ENCODE results near the gene WWP2.
A peak's percentile ranks its signal among the peaks of the same experiment; 100 is the strongest.

WWP2 gene

DNA sequence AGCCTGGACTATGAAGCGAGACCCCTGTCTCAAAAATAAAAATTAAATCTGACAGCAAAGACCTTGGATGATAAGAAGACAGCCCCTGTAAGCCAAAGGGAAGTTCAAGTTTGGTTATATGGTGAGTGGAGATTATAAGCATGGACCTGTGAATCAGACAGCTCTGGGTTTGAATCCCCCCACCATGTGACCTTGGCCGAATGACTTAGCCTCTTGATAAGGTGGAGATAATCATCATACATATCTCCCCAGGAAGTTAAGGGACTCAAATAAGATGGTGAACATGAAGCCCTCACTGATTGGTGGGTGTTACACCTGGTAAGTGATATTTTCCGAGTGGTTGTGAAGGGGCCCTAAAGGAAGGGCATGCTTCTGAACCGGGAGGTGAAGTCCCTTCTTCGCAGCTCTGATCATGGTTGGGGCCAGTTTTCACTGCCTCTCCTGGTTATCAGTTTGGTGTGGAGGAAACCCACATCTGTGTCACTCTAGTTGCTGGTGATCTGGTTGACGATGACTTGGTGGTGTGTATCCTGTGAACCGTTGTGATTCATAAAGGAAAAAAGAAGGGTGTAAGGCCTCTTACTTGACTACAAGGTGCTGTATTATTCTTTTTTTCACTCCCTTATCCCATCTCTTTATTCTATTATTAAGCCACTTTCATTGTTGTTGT lies 127.3 kb downstream of the WWP2 start:
- Mint-ChIP-seq H3K27ac (peak overlapping the region; percentile 95 to 97 (median 97)), H3K9me3 (no peaks in the 10 kb centered on the region), H3K36me3 (ENCODE audit: low read depth) (peaks cover 42% of the 10 kb centered on the region), H3K27me3 (ENCODE audit: low read depth) (no peaks in the 10 kb centered on the region), H3K4me3 (no peak overlapping the region), H3K4me1 (peaks cover 28% of the 10 kb centered on the region)
- TF ChIP-seq, protein P1, sequence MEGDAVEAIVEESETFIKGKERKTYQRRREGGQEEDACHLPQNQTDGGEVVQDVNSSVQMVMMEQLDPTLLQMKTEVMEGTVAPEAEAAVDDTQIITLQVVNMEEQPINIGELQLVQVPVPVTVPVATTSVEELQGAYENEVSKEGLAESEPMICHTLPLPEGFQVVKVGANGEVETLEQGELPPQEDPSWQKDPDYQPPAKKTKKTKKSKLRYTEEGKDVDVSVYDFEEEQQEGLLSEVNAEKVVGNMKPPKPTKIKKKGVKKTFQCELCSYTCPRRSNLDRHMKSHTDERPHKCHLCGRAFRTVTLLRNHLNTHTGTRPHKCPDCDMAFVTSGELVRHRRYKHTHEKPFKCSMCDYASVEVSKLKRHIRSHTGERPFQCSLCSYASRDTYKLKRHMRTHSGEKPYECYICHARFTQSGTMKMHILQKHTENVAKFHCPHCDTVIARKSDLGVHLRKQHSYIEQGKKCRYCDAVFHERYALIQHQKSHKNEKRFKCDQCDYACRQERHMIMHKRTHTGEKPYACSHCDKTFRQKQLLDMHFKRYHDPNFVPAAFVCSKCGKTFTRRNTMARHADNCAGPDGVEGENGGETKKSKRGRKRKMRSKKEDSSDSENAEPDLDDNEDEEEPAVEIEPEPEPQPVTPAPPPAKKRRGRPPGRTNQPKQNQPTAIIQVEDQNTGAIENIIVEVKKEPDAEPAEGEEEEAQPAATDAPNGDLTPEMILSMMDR (IDR thresholded peaks at IDR 0.05; ENCODE audit: unreplicated experiment in 3 of 3), result no peak

DNA sequence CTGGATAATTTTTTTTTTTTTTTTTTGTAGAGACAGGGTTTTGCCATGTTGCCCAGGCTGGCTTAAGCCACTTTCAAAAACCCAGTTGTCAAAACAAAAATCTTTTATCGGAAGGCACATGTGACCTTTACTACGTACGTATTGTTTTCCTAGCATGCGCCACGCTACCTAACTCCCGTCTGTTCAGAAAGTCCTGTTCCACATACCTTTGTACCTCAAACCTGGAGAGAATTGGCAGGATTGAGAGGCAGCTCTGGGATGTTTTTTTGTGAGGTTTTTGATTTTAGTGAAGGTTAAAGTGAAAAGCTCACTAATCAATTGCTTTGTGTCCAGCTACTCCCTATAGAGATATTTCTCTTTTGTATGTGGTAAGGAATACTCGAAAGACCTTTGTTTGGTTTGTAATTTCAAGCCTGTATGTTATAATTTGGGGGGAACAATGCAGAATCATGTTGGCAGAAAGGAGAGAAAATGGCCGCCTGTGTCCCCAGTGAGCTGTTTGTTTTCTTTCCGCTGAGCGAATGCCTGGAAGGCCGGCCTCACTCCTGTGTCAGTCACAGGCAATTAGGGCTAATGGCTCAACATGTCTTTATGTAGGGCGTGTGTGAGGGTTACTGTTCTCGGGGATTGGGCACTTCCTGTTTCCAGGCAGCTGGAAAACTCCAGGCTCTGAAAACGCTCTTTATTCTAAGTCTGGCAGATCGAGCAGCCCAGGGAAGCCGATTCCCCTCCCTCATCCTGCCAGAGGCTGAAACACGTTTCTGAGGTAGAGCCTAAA lies 128.2 kb downstream of the WWP2 start:
- H3K27me3 Mint-ChIP-seq (ENCODE audit: low read depth), result no peaks in the 10 kb centered on the region
- H3K9me3 Mint-ChIP-seq, result no peaks in the 10 kb centered on the region
- H3K4me3 Mint-ChIP-seq, result peak overlapping the region; percentile 27 to 51 (median 35)
- TF ChIP-seq, protein P1 (IDR thresholded peaks at IDR 0.05; ENCODE audit: unreplicated experiment in 3 of 3), result no peak
- peaks cover 28% of the 10 kb centered on the region for H3K4me1 Mint-ChIP-seq
- peak overlapping the region; percentile 95 to 97 (median 97) for H3K27ac Mint-ChIP-seq
- H3K36me3 Mint-ChIP-seq (ENCODE audit: low read depth), result peaks cover 36% of the 10 kb centered on the region

DNA sequence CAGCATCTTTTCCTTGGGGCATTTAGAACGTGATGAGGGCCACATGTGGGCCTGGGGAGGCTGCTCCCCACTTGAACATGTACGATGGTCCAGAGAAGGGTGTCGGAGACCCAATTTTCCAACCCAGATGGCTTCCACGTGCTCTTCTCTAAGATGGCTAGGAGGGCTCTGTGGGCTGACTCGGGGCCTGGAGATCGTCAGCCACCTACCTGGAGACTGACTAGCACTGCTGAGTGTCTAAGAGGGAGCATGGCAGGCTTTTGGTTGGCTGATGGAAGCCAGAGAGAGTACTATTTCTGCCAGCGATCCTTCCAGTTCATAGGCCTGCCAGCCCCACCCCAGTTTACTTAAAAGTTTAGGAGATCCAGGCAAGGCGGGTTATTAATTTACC lies 128.8 kb downstream of the WWP2 start:
- Mint-ChIP-seq H3K27me3 (ENCODE audit: low read depth) (no peaks in the 10 kb centered on the region), H3K4me3 (peak overlapping the region in 1 of 3 experiments; percentile 51), H3K9me3 (no peaks in the 10 kb centered on the region), H3K4me1 (peaks cover 28% of the 10 kb centered on the region), H3K36me3 (ENCODE audit: low read depth) (peaks cover 30% of the 10 kb centered on the region), H3K27ac (peak overlapping the region; percentile 95 to 97 (median 97))
- TF ChIP-seq, protein P1 (IDR thresholded peaks at IDR 0.05; ENCODE audit: unreplicated experiment in 3 of 3), result no peak

DNA sequence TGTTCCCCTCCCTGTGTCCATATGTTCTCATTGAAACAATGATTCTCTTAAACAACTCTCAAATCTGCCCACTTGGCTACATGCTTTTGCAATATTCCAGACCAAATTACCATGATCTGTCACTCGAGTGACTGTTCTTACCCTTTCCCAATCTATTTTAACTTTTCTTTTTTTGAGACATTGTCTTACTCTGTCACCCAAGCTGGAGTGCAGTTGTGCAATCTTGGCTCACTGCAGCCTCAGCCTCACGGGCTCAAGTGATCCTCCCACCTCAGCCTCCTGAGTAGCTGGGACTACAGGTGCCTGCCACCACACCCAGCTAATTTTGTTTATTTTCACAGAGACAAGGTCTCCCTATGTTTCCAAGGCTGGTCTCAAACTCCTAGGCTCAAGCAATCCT lies 130.2 kb downstream of the WWP2 start:
- Mint-ChIP-seq H3K4me3 (no peak overlapping the region), H3K27ac (no peak overlapping the region), H3K4me1 (peaks cover 28% of the 10 kb centered on the region), H3K27me3 (ENCODE audit: low read depth) (no peaks in the 10 kb centered on the region), H3K36me3 (ENCODE audit: low read depth) (peaks cover 33% of the 10 kb centered on the region), H3K9me3 (no peaks in the 10 kb centered on the region)
- TF ChIP-seq, protein P1 (IDR thresholded peaks at IDR 0.05; ENCODE audit: unreplicated experiment in 3 of 3), result no peak

DNA sequence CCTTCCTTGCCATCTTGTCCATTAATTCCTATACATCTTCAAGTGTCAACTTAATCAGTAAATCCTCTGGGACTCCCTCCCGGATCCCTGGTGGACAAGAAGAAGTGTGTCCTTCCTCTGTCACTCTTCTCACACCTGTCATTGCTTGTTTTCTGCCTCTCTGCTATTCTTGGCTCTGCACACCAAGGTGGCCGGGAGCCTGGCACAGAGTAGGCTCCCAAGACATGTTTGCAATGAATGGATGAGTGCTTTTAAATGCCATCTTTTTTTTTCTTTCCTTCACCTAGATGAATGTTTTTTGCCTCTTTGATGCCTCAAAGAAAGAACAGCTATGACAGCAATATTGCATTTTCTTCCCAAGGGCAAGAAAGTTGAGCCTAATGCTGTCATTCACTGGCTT lies 131.0 kb downstream of the WWP2 start:
- H3K9me3 Mint-ChIP-seq, result no peaks in the 10 kb centered on the region

More for the DNA sequence above, 131.0 kb downstream of the WWP2 start:
- H3K27me3 Mint-ChIP-seq (ENCODE audit: low read depth), result no peaks in the 10 kb centered on the region
- no peak overlapping the region for H3K4me3 Mint-ChIP-seq
- peak overlapping the region in 1 of 3 experiments; percentile 42 for H3K27ac Mint-ChIP-seq
- peaks cover 22% of the 10 kb centered on the region for H3K4me1 Mint-ChIP-seq
- H3K36me3 Mint-ChIP-seq (ENCODE audit: low read depth), result peaks cover 27% of the 10 kb centered on the region
- TF ChIP-seq, protein P1 (IDR thresholded peaks at IDR 0.05; ENCODE audit: unreplicated experiment in 3 of 3), result no peak

Measured in nephron (organoid).